ENCODE measurements around the gene SWSAP1. TPM values are rescaled to one million over a fixed set of nuclear protein-coding genes. Genes with fewer than 3 reads are reported as not detected.
"Not testable (repeated sequence)": the region's sequence is repeated elsewhere in the genome, so short reads cannot be mapped to it uniquely, and the experiment has no call there.

SWSAP1 gene
- total RNA-seq (1 to 10 TPM; 5.6 to 5.7 TPM), polyA plus RNA-seq (1 to 10 TPM; 4.3 to 5.8 (median 4.7) TPM), total RNA-seq (3.7 to 6.6 (median 5.2) reads per million in 6 experiments)

- ATAC-seq (peak; percentile 89 to 90), DNase-seq (peak; percentile 91 to 99 (median 97))
- peaks cover 4 to 14% (median 13%) of the 10 kb centered on the region in 3 donors for H3K36me3 Mint-ChIP-seq
- POLR2A ChIA-PET, result interaction anchor here (0.5 to 3.6 kb wide), 31 partner anchors 9 to 815 kb away, joined by 3 to 40 read pairs (median 4); partner anchors contain the start of genes CCDC159, ECSIT, ELOF1 and EPOR
- H3K27me3 Mint-ChIP-seq, result no peaks in the 10 kb centered on the region
- no peaks in the 10 kb centered on the region for H3K9me3 Mint-ChIP-seq
- peak within 1 kb of the TSS in 5 of 10 donors; percentile 41 to 71 (median 55) for H3K4me3 Mint-ChIP-seq
- no peak within 1 kb of the TSS for H3K27ac Mint-ChIP-seq
- peaks cover 20 to 30% (median 23%) of the 10 kb centered on the region in 4 donors for H3K4me1 Mint-ChIP-seq
Measured at GRCh38 chr19:11374433-11375142, at the start of gene SWSAP1. Gene SWSAP1 (plus strand): TSS chr19:11374666. CDS start chr19:11374681, 15 bp downstream.

GRCh38 chr19:11324748-11325389, 49.6 kb upstream of the SWSAP1 start:
- H3K9me3 Mint-ChIP-seq, result no peaks in the 10 kb centered on the region
- no peak for DNase-seq

GRCh38 chr19:11325544-11325943, 48.9 kb upstream of the SWSAP1 start:
- ATAC-seq (no peak), DNase-seq (no peak)
- Mint-ChIP-seq H3K4me3 (no peak overlapping the region), H3K9me3 (no peaks in the 10 kb centered on the region), H3K27me3 (peaks cover 0 to 17% (median 5%) of the 10 kb centered on the region in 5 donors), H3K4me1 (peaks cover 8 to 41% (median 17%) of the 10 kb centered on the region in 4 donors), H3K36me3 (peaks cover 0 to 4% (median 3%) of the 10 kb centered on the region in 3 donors), H3K27ac (no peak overlapping the region)
- POLR2A ChIA-PET, result no interaction called here

More at GRCh38 chr19:11324748-11325389, 49.6 kb upstream of the SWSAP1 start:
- peaks cover 8 to 42% (median 17%) of the 10 kb centered on the region in 4 donors for H3K4me1 Mint-ChIP-seq
- POLR2A ChIA-PET, result interaction anchor here (0.6 to 1.2 kb wide), 3 partner anchors 19 to 55 kb away, joined by 3 to 7 read pairs (median 3); partner anchors contain the start of gene SWSAP1
- ATAC-seq, result no peak
- peaks cover 0 to 22% (median 8%) of the 10 kb centered on the region in 5 donors for H3K27me3 Mint-ChIP-seq
- H3K4me3 Mint-ChIP-seq, result peak overlapping the region in 1 of 10 donors; percentile 18
- peak overlapping the region in 3 of 10 donors; percentile 56 to 83 (median 70) for H3K27ac Mint-ChIP-seq
- H3K36me3 Mint-ChIP-seq, result peaks cover 0 to 3% (median 0%) of the 10 kb centered on the region in 3 donors

GRCh38 chr19:11330127-11330526, 44.3 kb upstream of the SWSAP1 start:
- Mint-ChIP-seq H3K27ac (no peak overlapping the region), H3K4me3 (no peak overlapping the region), H3K36me3 (peaks cover 0 to 16% (median 15%) of the 10 kb centered on the region in 3 donors), H3K9me3 (no peaks in the 10 kb centered on the region), H3K27me3 (no peaks in the 10 kb centered on the region), H3K4me1 (peaks cover 0 to 3% (median 0%) of the 10 kb centered on the region in 4 donors)
- no peak for ATAC-seq
- POLR2A ChIA-PET, result no interaction called here
- no peak for DNase-seq

GRCh38 chr19:11331502-11331901, 43.0 kb upstream of the SWSAP1 start:
- POLR2A ChIA-PET, result no interaction called here
- Mint-ChIP-seq H3K4me1 (no peaks in the 10 kb centered on the region), H3K9me3 (no peaks in the 10 kb centered on the region), H3K36me3 (peaks cover 4 to 26% (median 19%) of the 10 kb centered on the region in 3 donors), H3K27ac (no peak overlapping the region), H3K27me3 (no peaks in the 10 kb centered on the region), H3K4me3 (no peak overlapping the region)
- DNase-seq, result no peak
- no peak for ATAC-seq

- Mint-ChIP-seq H3K27me3 (no peaks in the 10 kb centered on the region), H3K36me3 (peaks cover 4 to 27% (median 19%) of the 10 kb centered on the region in 3 donors), H3K27ac (no peak overlapping the region), H3K4me1 (peaks cover 3 to 11% (median 9%) of the 10 kb centered on the region in 4 donors), H3K4me3 (no peak overlapping the region), H3K9me3 (no peaks in the 10 kb centered on the region)
- DNase-seq, result no peak
- no peak for ATAC-seq
- POLR2A ChIA-PET, result interaction anchor here (0.6 to 1.0 kb wide), 4 partner anchors 37 to 576 kb away, joined by 3 to 4 read pairs (median 3); no protein-coding TSS in a partner anchor
Measured at GRCh38 chr19:11332822-11333221, 41.6 kb upstream of the SWSAP1 start.

GRCh38 chr19:11333838-11334237, 40.6 kb upstream of the SWSAP1 start:
- H3K27me3 Mint-ChIP-seq, H3K4me3 Mint-ChIP-seq, DNase-seq, H3K9me3 Mint-ChIP-seq, ATAC-seq, POLR2A ChIA-PET: not testable (repeated sequence)
- peaks cover 3 to 19% (median 18%) of the 10 kb centered on the region in 4 donors for H3K4me1 Mint-ChIP-seq
- H3K36me3 Mint-ChIP-seq, result peaks cover 4 to 27% (median 19%) of the 10 kb centered on the region in 3 donors
- peak overlapping the region in 1 of 10 donors; percentile 31 for H3K27ac Mint-ChIP-seq

- Mint-ChIP-seq H3K9me3 (no peaks in the 10 kb centered on the region), H3K4me3 (no peak overlapping the region), H3K27me3 (no peaks in the 10 kb centered on the region), H3K36me3 (peaks cover 4 to 27% (median 15%) of the 10 kb centered on the region in 3 donors), H3K27ac (peak overlapping the region in 1 of 10 donors; percentile 34), H3K4me1 (peaks cover 5 to 28% (median 24%) of the 10 kb centered on the region in 4 donors)
- POLR2A ChIA-PET, result no interaction called here
- DNase-seq (no peak), ATAC-seq (no peak)
Measured at GRCh38 chr19:11335449-11336146, 38.9 kb upstream of the SWSAP1 start.

- no peak for DNase-seq
- peak in 1 of 2 donors; percentile 34 for ATAC-seq
- H3K36me3 Mint-ChIP-seq, result peaks cover 4 to 24% (median 15%) of the 10 kb centered on the region in 3 donors
- H3K4me1 Mint-ChIP-seq, result peaks cover 5 to 28% (median 24%) of the 10 kb centered on the region in 4 donors
- POLR2A ChIA-PET, result interaction anchor here (1.2 kb wide), 1 partner anchor 9 kb away, joined by 6 read pairs; the partner anchor contains the start of genes CCDC159 and TMEM205
- peak overlapping the region in 2 of 10 donors; percentile 27 to 42 for H3K4me3 Mint-ChIP-seq
- H3K9me3 Mint-ChIP-seq, result no peaks in the 10 kb centered on the region
- peak overlapping the region in 4 of 10 donors; percentile 19 to 68 (median 46) for H3K27ac Mint-ChIP-seq
- no peaks in the 10 kb centered on the region for H3K27me3 Mint-ChIP-seq
Measured at GRCh38 chr19:11337080-11337479, 37.4 kb upstream of the SWSAP1 start.

GRCh38 chr19:11338121-11338520, 36.3 kb upstream of the SWSAP1 start:
- Mint-ChIP-seq H3K27ac (peak overlapping the region in 2 of 10 donors; percentile 49 to 80), H3K4me3 (peak overlapping the region in 5 of 10 donors; percentile 12 to 87 (median 72)), H3K9me3 (no peaks in the 10 kb centered on the region), H3K4me1 (peaks cover 5 to 28% (median 24%) of the 10 kb centered on the region in 4 donors), H3K36me3 (peaks cover 4 to 20% (median 20%) of the 10 kb centered on the region in 3 donors), H3K27me3 (no peaks in the 10 kb centered on the region)
- POLR2A ChIA-PET, result interaction anchor here (0.6 to 1.2 kb wide), 5 partner anchors 8 to 144 kb away, joined by 3 to 6 read pairs (median 4); partner anchors contain the start of genes CCDC159 and TMEM205
- DNase-seq, result no peak
- no peak for ATAC-seq

- DNase-seq (no peak), ATAC-seq (peak in 1 of 2 donors; percentile 37)
Measured at GRCh38 chr19:11338569-11339253, 35.8 kb upstream of the SWSAP1 start.

More at GRCh38 chr19:11338569-11339253, 35.8 kb upstream of the SWSAP1 start:
- POLR2A ChIA-PET, result interaction anchor here (0.9 kb wide), 1 partner anchor 37 kb away, joined by 5 read pairs; no protein-coding TSS in a partner anchor
- Mint-ChIP-seq H3K36me3 (peaks cover 4 to 17% (median 16%) of the 10 kb centered on the region in 3 donors), H3K27me3 (no peaks in the 10 kb centered on the region), H3K27ac (peak overlapping the region in 9 of 10 donors; percentile 27 to 90 (median 66)), H3K4me1 (peaks cover 5 to 32% (median 24%) of the 10 kb centered on the region in 4 donors), H3K4me3 (peak overlapping the region; percentile 71 to 89 (median 79)), H3K9me3 (no peaks in the 10 kb centered on the region)

All from naive thymus-derived CD8-positive, alpha-beta T cell (primary cell).